Hematopoietic multipotent progenitor cell treated with erythropoietin and hydrocortisone succinate and interleukin-3 and kit ligand, for 17 days (in vitro differentiated cells): ENCODE results near the gene PACRG.

Experiments used
- DNase-seq: peaks from one replicate; pipeline ENCODE4 v3.0.0-alpha.2; 2015; ENCODE audit warnings: low spot score

PACRG gene

DNA sequence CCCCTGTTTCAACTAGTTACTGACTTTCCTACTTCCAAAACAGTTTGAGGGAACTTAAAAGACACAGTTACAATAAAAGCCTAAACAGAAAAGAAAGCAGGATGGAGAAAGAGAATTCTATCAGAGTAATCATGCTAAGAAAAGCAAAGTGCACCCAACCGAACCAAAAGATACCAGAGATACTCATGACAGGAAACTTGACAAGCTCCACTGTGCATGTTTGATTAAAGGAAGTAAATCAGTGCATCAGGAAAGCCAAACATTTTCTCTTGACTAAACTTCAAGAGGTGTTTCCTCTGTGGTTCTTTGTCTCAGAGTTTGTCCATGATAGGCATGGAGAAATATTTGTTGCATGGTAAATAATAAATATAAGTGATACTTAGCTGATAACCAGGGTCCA lies 138.9 kb downstream of the PACRG start:
- no peak for DNase-seq

DNA sequence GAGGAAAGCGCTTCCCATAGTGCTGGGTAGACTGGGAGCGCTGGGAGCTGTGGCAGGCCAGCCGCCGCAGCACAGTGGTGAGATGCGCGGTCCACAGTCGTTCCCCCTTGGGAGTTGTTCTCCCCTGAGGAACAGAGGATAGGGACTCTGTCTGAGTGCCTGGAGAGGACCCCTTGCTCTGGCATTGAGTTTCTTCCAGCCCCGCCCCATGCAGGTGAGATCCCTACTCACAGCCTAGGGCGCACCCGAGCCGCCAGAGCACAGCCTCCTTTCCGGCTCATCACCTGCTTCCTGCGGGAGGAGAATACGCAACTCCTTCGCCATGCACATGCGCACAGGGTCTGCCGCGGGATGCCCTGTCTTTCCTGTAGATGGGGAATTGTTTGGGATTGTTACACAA lies 140.6 kb downstream of the PACRG start:
- no peak for DNase-seq

DNA sequence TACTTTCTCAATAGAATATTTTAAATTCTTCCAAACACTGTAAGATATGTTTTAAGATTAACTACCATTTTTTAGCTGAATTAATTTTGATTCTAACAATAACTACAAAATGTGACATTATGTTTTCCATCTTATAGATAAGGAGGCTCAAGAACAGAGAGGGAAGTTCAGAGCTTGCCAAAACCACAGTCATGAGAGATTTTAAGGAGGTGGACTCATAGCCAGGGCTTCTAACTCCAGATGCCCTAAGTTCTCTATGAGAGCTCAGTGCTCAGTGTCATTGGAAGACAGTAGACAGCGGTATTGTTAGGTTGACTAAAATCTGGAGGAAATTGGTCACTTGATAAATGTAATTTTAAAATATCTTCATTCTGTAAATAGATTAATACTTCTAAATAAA lies 144.2 kb downstream of the PACRG start:
- DNase-seq: no peak

DNA sequence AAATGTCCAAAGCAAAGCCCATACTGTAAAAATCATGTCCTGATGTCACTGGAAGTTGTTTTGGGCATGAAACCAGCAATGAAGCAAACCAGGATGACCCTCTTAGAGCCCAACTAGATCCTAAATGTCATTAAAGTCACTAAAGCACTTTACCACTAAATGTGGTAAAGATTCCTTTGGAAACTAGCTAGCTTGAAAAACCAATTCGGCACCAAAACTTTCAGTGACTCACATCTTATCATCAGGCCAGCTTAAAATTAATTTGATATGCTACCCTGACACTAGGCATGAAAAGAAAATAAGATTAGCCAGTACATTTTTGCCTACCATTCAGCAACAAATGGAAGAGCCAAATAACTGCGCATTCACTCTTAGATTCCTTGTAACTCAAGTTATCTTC lies 145.8 kb downstream of the PACRG start:
- DNase-seq: no peak

DNA sequence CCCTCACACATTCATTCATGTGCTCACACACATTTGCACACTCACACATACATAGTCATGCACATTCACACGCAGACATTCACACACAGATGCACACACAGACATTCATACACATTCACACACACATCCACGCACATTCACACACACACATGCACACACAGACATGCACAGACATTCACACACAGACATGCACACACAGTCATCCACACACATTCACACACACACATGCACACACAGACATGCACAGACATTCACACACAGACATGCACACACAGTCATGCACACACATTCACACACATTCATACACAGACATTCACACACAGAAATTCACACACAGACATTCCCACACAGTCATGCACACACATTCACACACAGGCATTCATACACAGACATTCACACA lies 147.3 kb downstream of the PACRG start:
- no peak for DNase-seq

DNA sequence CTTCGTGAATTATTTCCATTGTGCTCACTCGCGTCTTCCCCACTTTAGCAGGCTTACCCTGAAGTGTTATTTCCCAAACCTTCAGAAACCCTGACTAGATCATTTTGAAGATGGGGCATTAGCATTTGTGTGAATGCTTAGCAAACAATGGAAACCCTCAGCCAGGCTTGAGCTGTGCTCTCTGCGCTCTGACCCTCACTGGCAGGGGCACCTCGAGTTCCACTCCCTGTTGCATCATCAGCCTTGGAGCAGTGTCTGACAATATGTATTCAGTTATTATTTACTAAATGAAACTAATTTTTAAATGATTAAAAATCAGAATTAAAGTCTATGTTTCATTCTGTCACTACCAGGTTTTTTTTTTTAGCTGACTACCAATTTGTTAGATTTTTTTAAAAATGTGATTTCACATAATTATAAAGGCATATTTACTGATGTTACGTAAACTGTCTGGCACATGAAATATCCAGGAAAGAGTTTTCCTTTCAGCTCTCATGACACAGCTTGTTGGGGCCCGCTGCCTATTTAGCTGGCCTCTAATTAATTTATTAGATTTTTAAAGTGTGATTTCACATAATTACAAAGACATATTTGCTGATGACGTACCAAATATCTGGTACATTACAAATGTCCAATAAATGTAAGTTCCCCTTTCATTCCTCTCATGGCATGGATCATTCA lies 155.2 kb downstream of the PACRG start:
- DNase-seq: no peak

DNA sequence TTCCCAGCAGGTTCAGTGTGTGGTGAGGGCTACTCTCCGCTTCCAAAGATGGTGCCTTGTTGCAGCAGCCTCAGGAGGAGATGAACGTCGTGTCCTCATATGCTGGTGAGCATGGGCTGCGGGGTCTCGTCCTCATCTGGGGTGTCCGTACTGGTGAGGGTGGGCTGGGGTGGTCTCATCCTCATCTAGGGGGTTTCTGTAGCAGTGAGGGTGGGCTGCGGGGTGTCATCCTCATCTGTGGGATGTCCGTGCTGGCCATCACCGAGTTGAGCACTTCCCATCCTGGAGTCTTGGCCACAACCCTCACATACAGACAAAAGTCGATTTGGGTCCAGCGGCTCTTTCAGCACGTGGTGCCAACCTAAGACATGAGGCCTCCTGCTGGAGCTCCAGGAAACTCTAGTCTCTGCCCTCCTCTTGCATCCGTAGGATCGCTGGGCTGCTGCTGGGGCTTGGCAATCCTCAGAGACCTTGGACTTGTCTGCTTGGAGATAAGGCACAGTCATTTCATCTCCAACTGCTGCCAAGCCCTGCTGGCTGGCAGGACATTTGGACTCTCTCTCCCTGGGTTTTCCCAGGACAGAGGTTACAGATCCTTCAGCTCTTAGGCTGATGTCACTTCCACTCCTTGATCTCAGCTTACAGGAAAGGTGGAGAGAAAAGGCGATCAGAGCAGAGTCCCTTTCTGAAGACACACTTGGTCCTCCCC lies 160.4 kb downstream of the PACRG start:
- DNase-seq: no peak

DNA sequence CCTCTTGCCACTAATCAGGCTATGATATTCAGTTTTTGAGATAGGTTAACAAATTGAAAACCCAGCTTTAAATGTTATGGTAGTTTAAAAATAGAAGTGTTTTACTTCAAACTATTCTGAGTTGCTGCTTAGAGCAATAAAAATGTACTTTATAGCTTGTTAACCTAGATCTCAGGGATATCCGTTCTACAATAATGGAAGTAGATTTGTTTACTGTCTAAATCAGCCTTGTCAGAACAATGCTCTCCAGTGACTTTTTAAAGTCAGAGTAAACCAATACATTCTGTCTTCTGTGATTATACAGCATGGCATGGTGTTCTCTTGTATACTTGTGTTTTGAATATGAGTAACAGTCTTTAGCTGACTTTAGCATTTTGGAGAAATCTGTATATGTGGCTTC lies 161.5 kb downstream of the PACRG start:
- no peak for DNase-seq

DNA sequence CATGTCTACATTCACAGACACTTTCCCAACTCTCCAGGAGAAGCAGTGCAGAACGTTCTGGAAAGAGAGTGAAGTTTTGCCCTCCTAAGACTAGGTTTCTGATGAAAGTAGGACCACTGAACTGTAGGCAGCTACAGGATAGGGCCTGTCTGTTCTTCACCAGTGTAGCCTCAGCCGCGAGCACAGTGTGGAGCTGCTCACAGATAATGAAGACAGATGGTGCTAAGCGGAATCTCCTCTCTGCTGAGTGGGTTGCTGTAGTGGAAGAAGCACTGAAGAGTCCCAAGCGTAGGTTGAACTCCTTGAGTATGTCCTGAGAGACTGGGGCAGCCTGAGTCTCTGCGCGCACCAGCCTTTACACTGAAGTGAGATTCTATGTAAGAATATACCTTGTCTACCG lies 170.2 kb downstream of the PACRG start:
- no peak for DNase-seq

DNA sequence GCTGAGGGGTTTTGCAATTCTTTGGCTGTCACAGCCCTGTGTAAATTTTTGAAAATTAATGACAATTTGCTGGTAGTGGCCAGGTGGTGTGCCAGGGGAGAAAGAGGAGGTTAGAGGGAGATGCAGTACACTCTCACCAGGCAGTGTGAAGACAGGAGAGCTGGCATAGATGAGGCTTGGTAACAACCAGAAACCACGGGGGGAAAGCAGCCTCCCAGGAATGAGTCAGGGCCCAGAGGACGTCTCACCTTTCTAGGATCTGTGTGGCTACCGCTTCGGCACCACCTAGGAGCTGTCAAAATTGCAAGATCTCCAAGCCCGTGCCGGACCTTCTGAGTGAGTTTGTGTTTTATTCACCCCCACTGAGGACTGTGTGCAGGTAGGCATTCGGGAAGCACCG lies 171.4 kb downstream of the PACRG start:
- no peak for DNase-seq

DNA sequence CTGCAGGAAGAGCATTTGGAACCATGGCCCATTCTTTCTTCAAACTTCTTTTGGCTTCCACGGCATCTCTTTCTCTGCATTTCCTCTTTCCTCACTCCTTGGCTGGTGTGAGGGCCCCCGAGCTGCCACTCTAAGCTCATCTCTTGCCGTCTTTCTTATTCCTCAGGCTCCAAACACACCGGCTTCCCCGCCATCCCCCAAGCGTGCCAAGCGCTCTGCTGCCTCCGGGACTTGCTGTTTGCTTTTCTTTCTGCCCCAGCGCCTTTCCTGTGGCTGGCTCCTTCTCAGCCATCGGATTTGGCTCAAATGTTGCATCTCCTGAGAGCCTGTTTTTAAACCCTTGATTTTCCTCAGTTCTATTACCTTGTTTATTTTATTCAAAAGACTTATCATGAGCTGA lies 172.7 kb downstream of the PACRG start:
- DNase-seq: no peak

DNA sequence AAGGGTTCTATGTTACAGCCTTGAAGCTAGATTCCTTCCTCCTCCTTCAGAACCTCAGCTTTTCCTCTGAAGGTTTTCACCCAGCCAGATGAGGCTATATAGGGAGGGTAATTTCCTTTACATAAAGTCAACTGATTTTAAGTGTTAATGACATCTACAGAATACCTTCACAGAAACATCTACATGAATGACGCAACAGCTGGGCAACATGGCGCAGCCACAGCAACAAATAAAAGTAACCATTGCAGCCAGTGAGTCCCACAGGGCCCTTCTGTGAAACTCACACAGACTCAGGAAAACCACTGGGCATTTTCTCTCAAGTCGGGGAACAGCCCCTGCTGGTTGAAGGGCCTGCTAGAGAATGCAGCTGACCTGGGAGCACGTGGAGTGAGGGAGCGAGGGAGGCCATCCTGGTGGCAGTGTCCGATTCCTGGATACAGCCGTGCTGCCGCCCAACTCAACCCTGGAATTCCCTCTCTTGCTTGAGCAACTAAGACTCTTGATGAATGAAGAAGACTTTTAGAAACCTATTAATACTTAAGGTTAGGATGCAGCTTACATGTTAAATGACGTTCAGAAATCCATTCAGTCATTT lies 176.4 kb downstream of the PACRG start:
- DNase-seq: no peak

DNA sequence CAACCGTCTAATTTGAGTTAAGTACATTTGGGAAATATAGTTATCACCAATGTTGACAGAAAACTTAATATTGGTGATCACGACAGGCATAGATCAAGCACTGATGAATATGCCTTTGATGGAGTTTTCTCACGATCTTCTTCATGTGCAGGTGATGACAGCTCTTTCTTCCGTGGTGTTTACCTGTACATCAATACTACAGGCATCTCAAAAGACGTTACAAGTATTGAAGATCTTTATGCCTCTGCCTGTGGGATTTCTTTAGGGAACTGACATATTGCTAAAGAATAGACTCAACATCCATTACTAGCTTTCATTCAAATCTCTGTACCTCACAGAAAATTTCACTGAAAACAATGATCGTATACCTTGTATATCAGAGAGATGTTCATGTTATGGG lies 178.7 kb downstream of the PACRG start:
- DNase-seq: no peak

DNA sequence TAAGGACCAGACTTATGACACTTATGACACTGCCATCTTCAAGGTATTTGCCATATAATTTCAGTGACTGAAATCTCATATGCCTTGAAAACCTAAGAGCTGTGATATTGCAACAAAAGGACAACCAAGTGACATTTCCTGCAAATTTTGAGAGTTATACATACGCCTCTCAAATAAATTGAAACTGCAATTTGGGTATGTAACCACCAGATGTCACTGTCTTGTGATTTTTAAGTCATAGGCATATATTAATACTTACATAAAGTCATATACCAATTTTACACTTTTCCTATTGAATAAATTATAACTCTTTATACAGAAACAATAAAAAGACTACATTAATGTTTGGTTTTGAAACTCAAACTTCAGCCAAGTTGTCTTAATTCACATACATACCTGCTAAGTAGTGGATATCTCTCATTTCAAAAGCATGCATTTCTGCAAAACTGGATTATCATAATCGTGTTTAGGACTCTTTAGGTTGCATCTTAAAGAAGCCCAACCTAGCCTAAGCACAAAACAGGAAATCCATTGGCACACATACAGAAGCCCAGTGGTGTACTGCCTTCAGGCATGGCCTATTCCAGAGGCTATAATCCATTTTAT lies 180.2 kb downstream of the PACRG start:
- DNase-seq: peak; percentile 7

DNA sequence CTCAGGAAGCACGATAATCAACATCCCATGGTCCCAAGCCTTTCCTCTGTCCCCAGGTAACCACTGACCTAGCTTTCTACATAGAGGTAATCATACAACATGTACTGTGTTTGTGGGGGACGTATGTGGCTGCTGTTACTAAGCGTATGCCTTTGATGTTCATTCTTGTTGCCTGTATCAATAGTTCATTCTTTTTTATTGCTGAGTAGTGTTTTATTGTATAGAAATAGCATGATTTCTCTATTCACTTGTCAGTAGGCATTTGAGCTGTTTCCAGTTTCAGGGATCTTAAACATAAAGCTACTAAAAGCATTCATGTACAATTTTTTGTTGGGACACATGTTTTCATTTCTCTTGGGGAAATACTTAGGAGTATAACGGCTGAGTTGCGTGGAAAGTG lies 185.4 kb downstream of the PACRG start:
- DNase-seq: no peak

DNA sequence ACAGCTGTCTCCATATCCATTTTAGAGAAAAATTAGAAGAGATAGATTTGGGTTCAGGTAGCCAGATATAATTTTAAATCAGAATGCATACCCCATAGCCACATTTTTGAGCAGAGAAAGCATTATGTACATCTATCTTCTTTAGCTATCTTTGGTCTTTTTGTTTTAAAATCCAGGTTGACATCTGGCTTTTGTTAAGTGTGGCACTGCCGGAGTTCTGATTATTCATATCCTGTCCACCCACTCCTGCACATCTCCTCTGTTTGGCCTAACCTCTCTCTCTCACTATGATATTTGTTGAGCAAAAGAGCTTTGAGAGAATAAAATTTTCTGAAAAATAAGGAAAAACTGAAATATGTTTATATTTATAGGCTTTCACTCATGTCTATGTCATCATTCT lies 189.7 kb downstream of the PACRG start:
- no peak for DNase-seq

DNA sequence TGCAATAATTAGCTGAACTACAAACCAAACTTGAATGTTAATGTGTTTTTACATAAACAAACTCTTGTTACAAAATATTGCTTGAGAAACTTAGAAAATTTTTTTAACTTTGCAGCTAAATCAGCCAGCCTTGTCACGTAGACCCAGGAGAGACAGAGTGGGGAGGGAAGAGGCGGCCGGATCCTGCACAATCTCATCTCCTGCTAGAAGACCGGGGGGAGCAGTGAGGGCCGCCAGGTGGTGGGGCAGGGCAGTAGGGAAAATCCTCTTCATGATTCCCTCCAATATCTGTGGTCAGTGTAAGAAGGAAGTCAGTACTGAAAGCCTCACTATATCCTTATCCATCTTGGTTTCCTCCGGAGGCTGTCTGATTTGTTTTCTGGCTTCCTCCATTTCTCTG lies 193.3 kb downstream of the PACRG start:
- DNase-seq: no peak

DNA sequence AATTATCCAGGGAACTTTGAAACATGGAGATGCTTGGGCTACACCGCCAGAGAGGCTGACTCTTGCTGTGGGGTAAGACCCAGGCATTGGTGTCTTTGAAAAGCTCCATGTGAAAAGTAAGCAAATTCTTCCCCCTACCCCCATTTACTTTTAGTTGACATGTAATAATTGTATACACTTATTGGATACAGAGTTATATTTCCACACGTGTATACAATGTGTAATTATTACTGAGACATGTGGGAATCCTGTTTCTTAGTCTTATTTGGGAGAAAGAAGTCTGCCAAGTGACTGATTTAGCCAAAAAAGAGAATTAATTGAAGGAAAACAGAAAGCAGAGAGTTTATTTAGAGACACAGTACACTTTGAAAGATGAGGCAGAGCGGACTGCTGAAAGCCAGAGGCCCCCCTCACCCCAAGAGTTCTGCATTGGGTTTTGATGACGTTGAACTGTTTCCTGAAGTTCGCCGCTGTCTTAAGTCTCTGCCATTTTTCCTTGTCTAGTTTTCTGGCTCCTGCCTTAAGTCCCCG lies 193.8 kb downstream of the PACRG start:
- DNase-seq: no peak

DNA sequence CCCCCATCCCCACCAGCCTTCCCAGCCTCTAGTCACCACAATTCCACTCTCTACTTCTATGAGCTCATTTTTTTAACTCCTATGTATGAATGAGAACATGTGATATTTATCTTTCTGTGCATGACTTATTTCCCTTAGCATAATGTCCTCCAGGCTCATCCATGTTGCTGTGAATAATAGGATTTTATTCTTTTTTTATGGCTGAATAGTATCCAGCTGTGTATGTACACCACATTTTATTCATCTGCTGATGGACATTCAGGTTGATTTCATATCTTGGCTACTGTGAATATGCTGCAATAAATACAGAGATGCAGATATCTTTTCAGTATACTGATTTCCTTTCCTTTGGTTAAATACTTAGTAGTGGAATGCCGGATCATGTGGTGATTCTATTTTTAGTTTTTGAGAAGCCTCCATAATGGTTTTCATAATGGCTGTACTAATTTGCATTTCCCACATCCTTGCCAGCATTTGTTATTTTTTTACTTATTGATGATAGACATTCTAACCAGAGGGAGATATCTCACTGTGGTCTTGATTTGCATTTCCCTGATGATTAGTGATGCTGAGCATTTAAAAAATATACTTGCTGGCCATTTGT lies 194.9 kb downstream of the PACRG start:
- no peak for DNase-seq

DNA sequence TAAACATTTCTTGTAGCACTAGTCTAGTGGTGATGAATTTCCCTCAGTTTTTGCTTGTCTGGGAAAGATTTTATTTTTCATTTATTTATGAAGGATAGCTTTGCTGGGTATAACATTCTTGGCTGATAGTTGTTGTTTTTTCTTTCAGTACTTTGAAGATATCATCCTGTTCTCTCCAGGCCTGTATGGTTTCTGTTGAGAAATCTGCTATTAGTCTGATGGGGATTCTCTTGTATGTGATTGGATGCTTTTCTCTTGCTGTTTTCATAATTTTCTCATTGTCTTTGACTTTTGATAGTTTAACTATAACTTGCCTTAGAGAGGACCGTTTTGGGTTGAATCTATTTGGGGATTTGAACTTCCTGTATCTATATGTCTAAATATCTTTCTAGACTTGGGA lies 207.1 kb downstream of the PACRG start:
- DNase-seq: no peak

DNA sequence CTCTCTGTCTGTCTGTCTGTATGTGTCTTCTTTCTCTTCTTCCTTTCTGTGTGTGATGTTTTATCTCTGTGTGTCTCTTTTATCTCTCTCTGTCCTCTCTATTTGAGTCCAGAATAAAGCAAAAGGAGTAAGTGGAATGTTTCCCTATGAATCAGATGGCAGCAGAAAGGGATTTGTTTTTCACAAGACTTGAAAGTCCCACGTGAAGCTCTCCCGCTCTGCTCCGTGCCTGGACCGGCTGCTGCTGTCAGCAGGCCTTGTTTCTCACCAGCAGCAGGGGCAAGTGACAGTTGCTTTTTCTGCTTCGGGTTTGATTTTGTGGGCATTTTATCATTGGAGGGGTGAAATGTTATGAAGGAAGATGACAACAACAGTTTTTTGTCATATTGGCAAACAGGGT lies 212.7 kb downstream of the PACRG start:
- DNase-seq: no peak

DNA sequence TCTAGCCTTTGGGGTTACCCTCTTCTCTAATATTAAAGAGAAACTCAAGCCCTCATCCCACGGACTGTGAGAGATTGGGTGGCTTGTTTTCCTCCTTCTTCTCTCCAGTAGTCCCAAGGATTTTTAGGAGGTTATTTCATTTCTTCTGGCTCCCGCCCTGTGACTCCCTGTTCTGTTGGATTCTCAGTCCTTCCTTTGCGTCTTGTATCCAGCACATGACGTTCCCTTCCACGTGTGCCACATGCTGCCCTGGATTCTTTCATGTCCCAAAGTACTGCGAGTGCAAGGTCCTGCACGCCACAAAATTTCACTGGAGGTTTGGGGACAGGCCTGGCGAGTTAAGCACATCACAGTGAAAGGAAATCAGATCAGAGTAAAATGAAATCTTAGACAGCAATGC lies 213.4 kb downstream of the PACRG start:
- DNase-seq: no peak

DNA sequence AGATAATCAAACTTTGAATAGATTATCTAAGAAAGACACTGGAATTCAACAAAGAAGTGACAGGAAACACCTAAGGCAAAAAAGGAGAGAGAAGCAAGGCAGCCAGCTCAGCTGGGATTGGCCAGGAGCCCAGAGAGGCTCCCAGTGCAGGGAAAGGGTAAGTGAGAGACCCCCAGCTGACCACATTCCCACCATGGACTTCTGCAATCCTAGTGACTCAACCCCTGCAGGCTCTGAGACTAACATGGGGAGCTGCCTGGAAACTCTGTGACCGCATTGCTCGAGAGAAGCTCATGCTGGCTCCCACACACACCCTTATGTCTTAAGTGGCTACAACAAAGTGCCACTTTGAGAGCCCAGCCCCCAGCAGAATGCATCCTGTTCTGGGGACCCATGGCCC lies 215.1 kb downstream of the PACRG start:
- DNase-seq: no peak
